Measurements from ENCODE around the gene CNNM1. TPM values are rescaled to one million over a fixed set of nuclear protein-coding genes. Genes with fewer than 3 reads are reported as not detected.

The CNNM1 gene
- total RNA-seq, 1 donor from 2014 or later, result 0.56 TPM

DNA sequence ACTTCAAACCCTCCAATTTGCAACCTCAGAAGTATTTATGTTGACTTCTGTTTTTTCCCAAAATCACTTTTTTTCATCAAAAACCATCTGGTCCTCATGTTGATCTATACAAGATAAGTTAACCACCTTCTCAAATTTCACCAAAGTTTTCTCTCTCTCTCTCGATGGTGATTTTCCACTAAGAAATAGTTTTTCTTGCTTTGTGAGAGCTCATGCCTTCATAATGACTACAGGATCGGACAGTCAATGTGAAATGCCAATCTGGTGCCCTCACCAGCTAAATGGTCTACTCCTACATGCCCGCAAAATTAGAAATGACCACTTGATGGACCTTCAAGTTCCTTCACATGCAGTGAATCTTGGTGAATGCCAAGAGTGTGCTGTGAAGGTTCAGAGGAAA, 40.4 kb downstream of the CNNM1 start:
- Histone ChIP-seq H4K20me1 (ENCODE audit: low read depth) (no peaks in the 10 kb centered on the region), H3K79me2 (ENCODE audit: low read depth) (no peaks in the 10 kb centered on the region), H3K4me3 (no peak overlapping the region), H3K27me3 (peaks cover 4% of the 10 kb centered on the region), H2AFZ (replicated peaks) (no peak overlapping the region), H3K36me3 (no peaks in the 10 kb centered on the region), H3K27ac (no peak overlapping the region), H3K4me2 (no peak overlapping the region), H3K9ac (no peak overlapping the region), H3K4me1 (no peaks in the 10 kb centered on the region), H3F3A (ENCODE audit: low read depth) (no peaks in the 10 kb centered on the region), H3K9me3 (ENCODE audit: low read depth) (no peaks in the 10 kb centered on the region)
- no peak for DNase-seq (ENCODE audit: low spot score)
- H3K9me3 Mint-ChIP-seq, result no peaks in the 10 kb centered on the region
- H3K27me3 Mint-ChIP-seq (ENCODE audit: insufficient read depth, low read depth), result peaks cover 5% of the 10 kb centered on the region
- no peaks in the 10 kb centered on the region for H3K36me3 Mint-ChIP-seq
- no peak for TF ChIP-seq CTCF (IDR thresholded peaks at IDR 0.05)
- TF ChIP-seq EZH2 (IDR thresholded peaks at IDR 0.05), result no peak
- no peak for TF ChIP-seq EZH2phosphoT487 (IDR thresholded peaks at IDR 0.05)
- H3K27ac Mint-ChIP-seq, result no peak overlapping the region
- no peak overlapping the region for H3K4me3 Mint-ChIP-seq
- peaks cover 2% of the 10 kb centered on the region for H3K4me1 Mint-ChIP-seq

GRCh38 chr10:99370993-99371392, 41.8 kb downstream of the CNNM1 start:
- Histone ChIP-seq H3K4me2 (no peak overlapping the region), H4K20me1 (ENCODE audit: low read depth) (no peaks in the 10 kb centered on the region), H3K27ac (no peak overlapping the region), H3K4me3 (no peak overlapping the region), H2AFZ (replicated peaks) (no peak overlapping the region), H3K9ac (no peak overlapping the region), H3K4me1 (no peaks in the 10 kb centered on the region), H3K79me2 (ENCODE audit: low read depth) (no peaks in the 10 kb centered on the region), H3K9me3 (ENCODE audit: low read depth) (no peaks in the 10 kb centered on the region), H3K36me3 (no peaks in the 10 kb centered on the region), H3K27me3 (peaks cover 4% of the 10 kb centered on the region), H3F3A (ENCODE audit: low read depth) (no peaks in the 10 kb centered on the region)
- peak; percentile 55 for DNase-seq (ENCODE audit: low spot score)
- no peaks in the 10 kb centered on the region for H3K36me3 Mint-ChIP-seq
- H3K4me3 Mint-ChIP-seq, result no peak overlapping the region
- H3K9me3 Mint-ChIP-seq, result no peaks in the 10 kb centered on the region
- H3K27ac Mint-ChIP-seq, result no peak overlapping the region
- TF ChIP-seq EZH2 (IDR thresholded peaks at IDR 0.05), result no peak
- no peak for TF ChIP-seq EZH2phosphoT487 (IDR thresholded peaks at IDR 0.05)
- peak; percentile 57 for TF ChIP-seq CTCF (IDR thresholded peaks at IDR 0.05)
- H3K27me3 Mint-ChIP-seq (ENCODE audit: insufficient read depth, low read depth), result peaks cover 6% of the 10 kb centered on the region
- peaks cover 2% of the 10 kb centered on the region for H3K4me1 Mint-ChIP-seq

DNA sequence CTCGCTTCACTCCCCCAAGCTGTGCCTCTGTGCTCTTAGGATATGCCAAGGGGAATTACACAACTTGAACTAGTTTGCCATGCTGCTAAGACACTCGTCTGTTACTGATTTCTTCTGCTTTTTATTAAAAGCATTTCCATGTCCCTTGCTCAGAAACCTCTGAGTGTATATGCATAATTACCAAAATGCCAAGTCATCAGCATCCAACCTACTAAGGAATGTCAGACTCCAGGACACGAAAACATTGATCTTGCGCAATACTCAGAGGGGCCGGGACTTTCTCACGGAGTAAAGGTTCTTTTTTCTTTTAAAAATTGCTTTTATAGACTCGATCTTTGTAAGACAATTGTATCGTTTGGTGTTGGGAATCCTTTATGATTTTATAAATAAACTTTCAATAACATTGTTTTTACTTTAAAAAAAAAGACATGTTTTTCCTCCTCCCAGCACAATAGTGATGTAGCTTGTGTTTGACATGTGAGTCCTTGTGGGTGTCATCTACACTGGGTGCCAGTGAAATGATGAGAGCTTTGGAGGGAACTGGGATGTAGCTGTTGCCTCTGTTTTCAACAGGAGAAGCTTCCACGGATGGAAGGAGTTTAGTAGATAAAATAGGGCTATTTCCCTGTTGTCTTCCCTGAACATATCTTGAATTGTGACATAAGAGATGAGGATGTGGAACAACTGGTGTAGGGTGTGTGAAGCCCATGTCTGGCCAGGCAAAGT, 43.6 kb downstream of the CNNM1 start:
- Histone ChIP-seq H4K20me1 (ENCODE audit: low read depth) (no peaks in the 10 kb centered on the region), H3K4me2 (no peak overlapping the region), H3K9me3 (ENCODE audit: low read depth) (no peaks in the 10 kb centered on the region), H3K9ac (no peak overlapping the region), H2AFZ (replicated peaks) (no peak overlapping the region), H3K27me3 (peaks cover 4% of the 10 kb centered on the region), H3K4me3 (no peak overlapping the region), H3F3A (ENCODE audit: low read depth) (no peaks in the 10 kb centered on the region), H3K27ac (no peak overlapping the region), H3K79me2 (ENCODE audit: low read depth) (no peaks in the 10 kb centered on the region), H3K36me3 (no peaks in the 10 kb centered on the region), H3K4me1 (no peaks in the 10 kb centered on the region)
- Mint-ChIP-seq H3K9me3 (no peaks in the 10 kb centered on the region), H3K4me1 (peaks cover under 1% of the 10 kb centered on the region), H3K27ac (no peak overlapping the region), H3K36me3 (no peaks in the 10 kb centered on the region), H3K27me3 (ENCODE audit: insufficient read depth, low read depth) (peaks cover 2% of the 10 kb centered on the region), H3K4me3 (no peak overlapping the region)
- DNase-seq (ENCODE audit: low spot score), result no peak
- TF ChIP-seq EZH2 (IDR thresholded peaks at IDR 0.05), result no peak
- TF ChIP-seq CTCF (IDR thresholded peaks at IDR 0.05), result no peak
- TF ChIP-seq EZH2phosphoT487 (IDR thresholded peaks at IDR 0.05), result no peak

All from neural progenitor cell (in vitro differentiated cells).